HepG2 (cell line): ENCODE data around the gene TGFBI. TPM values are rescaled to one million over a fixed set of nuclear protein-coding genes. Genes with fewer than 3 reads are reported as not detected.
A peak's percentile ranks its signal among the peaks of the same experiment; 100 is the strongest.

Experiments
- ATAC-seq: fragments of 200-7000 bp; cut with Tn5 transposase; 3 replicates; pipeline ENCODE4 v1.9.1; 2020; ENCODE audit warnings: mild to moderate bottlenecking, moderate library complexity
- BruUV-seq: library from RNA; stranded (reverse); fragments of 400-500 nt; replicated peaks from 2 replicates; lab custom pipeline; 2021; lab: Mats Ljungman, UMichigan
- CTCF ChIA-PET: fragments of 300-600 bp; formaldehyde crosslinking; extraction: SDS; loops from one replicate; lab custom pipeline; 2021; ENCODE audit warnings: low total read pairs, inconsistent platforms, low intra/inter-chr PET ratio; lab: Yijun Ruan, JAX
- POLR2A ChIA-PET: fragments of 350-600 bp; sonication (Branson Sonifier 250); formaldehyde crosslinking; loops from one replicate; lab custom pipeline; 2020; ENCODE audit warnings: antibody characterized with exemption, inconsistent platforms; lab: Yijun Ruan, JAX
- DNase-seq: peaks from one replicate; pipeline ENCODE4 v3.0.0-alpha.2; 2015; ENCODE audit warnings: low spot score
- FAIRE-seq: peaks from 3 replicates; lab custom pipeline; 2011; peaks lifted over from hg19 to GRCh38; lab: Jason Lieb, UNC
- H2AFZ ChIP-seq: one replicate; pipeline ENCODE4 v1.6.1; 2011; ENCODE audit warnings: low read length, inconsistent platforms
- H3K27ac ChIP-seq: fragments of 300-600 bp; 3 replicates; pipeline ENCODE4 v1.8.0; 2011; ENCODE audit warnings: mixed run types, mild to moderate bottlenecking, mixed read lengths, low read length, inconsistent platforms; ENCODE audit not compliant: insufficient read depth; ENCODE audit errors: extremely low read length
- H3K27me3 ChIP-seq, 2 experiments: fragments of 200-600 bp in 1 of 2; 2 replicates in 1 of 2; 3 replicates in 1 of 2; pipeline versions ENCODE4 v1.6.0 to v1.8.0; 2011; ENCODE audit warnings: low read length in 2 of 2, mild to moderate bottlenecking in 2 of 2, moderate library complexity in 2 of 2, inconsistent platforms in 1 of 2; ENCODE audit not compliant: insufficient read depth in 2 of 2, control insufficient read depth in 1 of 2
- H3K36me3 ChIP-seq, 2 experiments: fragments of 200-600 bp in 1 of 2; replicated peaks in 1 of 2; 2 replicates in 1 of 2; 3 replicates in 1 of 2; pipeline versions ENCODE4 v1.5.1 to v1.8.0; 2011; ENCODE audit warnings: low read length in 2 of 2, inconsistent platforms in 1 of 2; ENCODE audit not compliant: insufficient read depth in 2 of 2, control insufficient read depth in 1 of 2
- H3K4me1 ChIP-seq: 2 replicates; pipeline ENCODE4 v1.5.1; 2012; ENCODE audit warnings: low read length, inconsistent platforms; ENCODE audit not compliant: insufficient read depth
- H3K4me2 ChIP-seq: 2 replicates; pipeline ENCODE4 v1.6.0; 2011; ENCODE audit warnings: low read depth, low read length, inconsistent platforms
- H3K4me3 ChIP-seq, 3 experiments: fragments of 200-600 bp in 1 of 3; sonication (generic), shearing (Covaris generic) in 1 of 3; replicated peaks in 1 of 3; 2 replicates each; pipeline ENCODE4 v1.5.1; 2011 to 2016; ENCODE audit warnings: low read length in 3 of 3, inconsistent platforms in 2 of 3, low read depth in 2 of 3, mild to moderate bottlenecking in 2 of 3, control low read depth in 1 of 3, mixed read lengths in 1 of 3; ENCODE audit not compliant: insufficient read depth in 1 of 3
- H3K79me2 ChIP-seq: one replicate; pipeline ENCODE4 v1.6.1; 2011; ENCODE audit warnings: low read length, inconsistent platforms; ENCODE audit not compliant: insufficient read depth
- H3K9ac ChIP-seq: 2 replicates; pipeline ENCODE4 v1.6.0; 2011; ENCODE audit warnings: mild to moderate bottlenecking, low read depth, low read length, inconsistent platforms; ENCODE audit not compliant: insufficient read depth
- H3K9me3 ChIP-seq: 2 replicates; pipeline ENCODE4 v1.5.1; 2012; ENCODE audit warnings: mild to moderate bottlenecking, low read length
- H4K20me1 ChIP-seq: 2 replicates; pipeline ENCODE4 v1.6.0; 2011; ENCODE audit warnings: inconsistent platforms, mild to moderate bottlenecking, low read length, moderate library complexity; ENCODE audit not compliant: insufficient read depth
- CEBPG ChIP-seq: IDR thresholded peaks from 2 replicates; pipeline ENCODE4 v1.6.1; 2016
- FOXJ3 ChIP-seq: sonication (generic); formaldehyde crosslinking; IDR thresholded peaks from 2 replicates; pipeline ENCODE4 v1.4.0; 2020; ENCODE audit warnings: missing genetic modification reagents, mild to moderate bottlenecking, borderline replicate concordance
- HNRNPH1 ChIP-seq: fragments of 200-400 bp; formaldehyde crosslinking; optimal IDR thresholded peaks from 2 replicates; pipeline ENCODE3; 2017; ENCODE audit warnings: mild to moderate bottlenecking, low read depth, low read length
- KMT2A ChIP-seq: sonication (generic); formaldehyde crosslinking; IDR thresholded peaks from 2 replicates; pipeline ENCODE4 v1.4.0; 2020; ENCODE audit warnings: missing genetic modification reagents
- MTF1 ChIP-seq: sonication (generic); formaldehyde crosslinking; IDR thresholded peaks from 2 replicates; pipeline ENCODE4 v1.5.0; 2020; ENCODE audit warnings: missing genetic modification reagents
- MYNN ChIP-seq: sonication (generic); formaldehyde crosslinking; IDR thresholded peaks from 2 replicates; pipeline ENCODE4 v1.4.0; 2020; ENCODE audit warnings: mild to moderate bottlenecking, low read depth, missing genetic modification reagents
- RFX3 ChIP-seq: IDR thresholded peaks from 2 replicates; pipeline ENCODE4 v1.6.1; 2016; ENCODE audit warnings: missing biosample characterization, missing genetic modification reagents
- SAP130 ChIP-seq: IDR thresholded peaks from 2 replicates; pipeline ENCODE4 v1.6.1; 2016; ENCODE audit warnings: low read depth
- XRCC5 ChIP-seq: fragments of 200-400 bp; formaldehyde crosslinking; optimal IDR thresholded peaks from 2 replicates; pipeline ENCODE3; 2017; ENCODE audit warnings: mild to moderate bottlenecking, low read length
- ZC3H13 ChIP-seq: sonication (generic); formaldehyde crosslinking; IDR thresholded peaks from 2 replicates; pipeline ENCODE4 v1.8.1; 2023; ENCODE audit warnings: mild to moderate bottlenecking, missing genetic modification reagents, moderate library complexity
- ZNF546 ChIP-seq: sonication (generic); formaldehyde crosslinking; conservative IDR thresholded peaks from 2 replicates; pipeline ENCODE4 v1.8.1; 2023; ENCODE audit warnings: mild to moderate bottlenecking, missing genetic modification reagents
- WGBS: methylation state at CpG from one replicate; pipeline ENCODE4 v1.1.6; 2017; ENCODE audit warnings: low lambda C conversion rate; 5-methylcytosine and 5-hydroxymethylcytosine counted together
- in situ Hi-C: cut with HindIII; loops from 2 replicates; pipeline ENCODE4 v1.10.0; 2017; ENCODE audit warnings: low pct_unique_long_range_greater_than_20kb; ENCODE audit not compliant: extremely low pct_ligation_motif_present
- intact Hi-C: fragments of 100-400 bp; cut with micrococcal nuclease; formaldehyde crosslinking; loops from one replicate; pipeline ENCODE4 v1.10.0; 2022; ENCODE audit not compliant: unreplicated experiment
- polyA plus RNA-seq, 8 experiments: library from polyadenylated mRNA; depleted of rRNA in 3 of 8; stranded (reverse) in 7 of 8; unstranded in 1 of 8; fragments of >200 nt; fragmentation: Illumina TruSeq in 4 of 8; extraction: Trizol in 4 of 8; gene quantifications; 2 replicates each; pipeline versions ENCODE4 v1.2.1 to v1.2.3, GENCODE V29; 2011 to 2016; ENCODE audit warnings: low read depth in 4 of 8, missing spikeins in 1 of 8, mixed read lengths in 1 of 8; ENCODE audit not compliant: insufficient read depth in 1 of 8
- total RNA-seq, 5 experiments: library from RNA; depleted of rRNA; stranded (reverse); fragments of >200 nt; fragmentation: Illumina TruSeq; extraction: Trizol; gene quantifications; 2 replicates each; pipeline ENCODE4 v1.2.3, GENCODE V29; 2016; ENCODE audit warnings: low read depth in 1 of 5
- TF ChIP-seq, protein P1 (sequence below): sonication (generic); formaldehyde crosslinking; IDR thresholded peaks from 2 replicates; pipeline ENCODE4 v1.4.0; 2020; ENCODE audit warnings: mild to moderate bottlenecking, low read depth, missing genetic modification reagents
- TF ChIP-seq, protein P2 (sequence below): sonication (generic); formaldehyde crosslinking; IDR thresholded peaks from 2 replicates; pipeline ENCODE4 v1.4.0; 2020; ENCODE audit warnings: mild to moderate bottlenecking, missing genetic modification reagents
- TF ChIP-seq, protein P3 (sequence below): sonication (generic); formaldehyde crosslinking; IDR thresholded peaks from 2 replicates; pipeline ENCODE4 v1.9.0; 2021; ENCODE audit warnings: missing genetic modification reagents, borderline replicate concordance

Gene TGFBI
- total and polyA plus RNA-seq, 2 of the 13 experiments (the other 11 are each of a cell fraction or from before 2014, with no cell fraction given) = 275 to 457 TPM

DNA sequence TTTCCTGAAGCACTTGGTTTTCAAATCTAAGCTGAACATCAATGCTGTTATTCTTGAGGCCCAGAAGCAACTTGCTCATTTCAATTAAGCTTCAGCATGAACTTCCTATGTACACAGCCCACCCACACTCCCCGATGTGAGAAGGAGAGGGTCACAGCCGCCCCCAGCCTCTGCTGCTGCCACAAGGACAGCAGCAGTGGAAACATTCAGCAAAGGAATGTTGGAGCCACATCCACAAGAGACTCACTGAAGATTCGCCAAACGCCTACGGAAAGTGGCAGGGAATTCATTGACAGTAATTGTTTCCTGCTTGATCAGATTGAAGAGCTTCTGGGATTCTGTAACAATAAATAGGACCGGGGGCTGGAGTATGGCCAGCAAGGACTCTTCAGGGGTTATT, 2.9 kb downstream of the TGFBI start:
- intact Hi-C loops = loop anchor here (2.0 kb wide), 1 partner anchor 21 kb away; no protein-coding TSS in a partner anchor
- ChIA-PET CTCF (interaction anchor here (1.6 kb wide), 1 partner anchor 31 kb away, joined by 3 read pairs; no protein-coding TSS in a partner anchor), POLR2A (interaction anchor here (2.2 to 10.6 kb wide), 4 partner anchors 10 to 58 kb away, joined by 11 to 129 read pairs (median 40); no protein-coding TSS in a partner anchor)
- Histone ChIP-seq H3K4me3 (no peak overlapping the region; a peak in 1 of 6 replicates), H3K27ac (peak overlapping the region; percentile 23), H3K36me3 (peaks cover 6 to 27% of the 10 kb centered on the region in 2 experiments), H4K20me1 (no peaks in the 10 kb centered on the region), H3K79me2 (peaks cover 27% of the 10 kb centered on the region), H3K27me3 (no peaks in the 10 kb centered on the region; a peak in 2 of 5 replicates), H3K4me2 (peak overlapping the region; percentile 31), H3K9me3 (no peaks in the 10 kb centered on the region), H3K4me1 (peaks cover 62% of the 10 kb centered on the region), H3K9ac (no peak overlapping the region), H2AFZ (no peak overlapping the region)
- in situ Hi-C loops = no loop called here
- FAIRE-seq (no peak), DNase-seq (no peak), ATAC-seq (no peak)
- whole genome bisulfite sequencing = 78% methylated on average over 6 of the region's 6 CpGs
- no TSS peak for BruUV-seq
- TF ChIP-seq RFX3 (no peak), MYNN (CRISPR knock-in tag) (no peak), MTF1 (CRISPR knock-in tag) (no peak)
- TF ChIP-seq, protein P1, sequence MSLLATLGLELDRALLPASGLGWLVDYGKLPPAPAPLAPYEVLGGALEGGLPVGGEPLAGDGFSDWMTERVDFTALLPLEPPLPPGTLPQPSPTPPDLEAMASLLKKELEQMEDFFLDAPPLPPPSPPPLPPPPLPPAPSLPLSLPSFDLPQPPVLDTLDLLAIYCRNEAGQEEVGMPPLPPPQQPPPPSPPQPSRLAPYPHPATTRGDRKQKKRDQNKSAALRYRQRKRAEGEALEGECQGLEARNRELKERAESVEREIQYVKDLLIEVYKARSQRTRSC = no peak
- TF ChIP-seq, all 625 proteins: peak for 0

DNA sequence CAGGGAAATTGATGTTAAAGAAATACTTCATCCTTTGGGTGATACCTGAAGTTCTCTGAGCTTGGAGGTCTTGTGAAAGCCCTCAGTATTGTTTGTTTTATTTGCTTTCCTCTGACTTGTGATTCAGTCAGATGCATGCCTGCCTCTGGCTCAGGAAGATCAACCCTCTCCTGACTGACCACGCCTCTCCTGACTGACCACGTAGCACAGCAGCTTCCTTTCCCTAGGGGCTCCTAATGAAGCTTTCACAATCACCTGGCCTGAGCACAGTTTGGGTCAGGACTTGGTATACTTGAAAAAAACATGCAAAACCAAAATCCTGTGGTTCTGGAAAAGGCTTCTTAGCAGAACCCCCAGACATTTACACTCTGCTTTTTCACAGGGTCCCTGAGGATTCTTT, 3.8 kb downstream of the TGFBI start:
- ATAC-seq (peak; percentile 10; the same call in 1 of the 3 replicates), FAIRE-seq (peak; percentile 79), DNase-seq (peak; percentile 64)
- no TSS peak for BruUV-seq
- no peaks in the 10 kb centered on the region for H4K20me1 ChIP-seq
- H3K27ac ChIP-seq = no peak overlapping the region
- in situ Hi-C loops (no loop called here), intact Hi-C loops (loop anchor here (2.0 kb wide), 1 partner anchor 20 kb away; no protein-coding TSS in a partner anchor)
- peaks cover 27% of the 10 kb centered on the region for H3K79me2 ChIP-seq
- ChIA-PET CTCF (no interaction called here), POLR2A (interaction anchor here (1.0 to 10.6 kb wide), 5 partner anchors 9 to 59 kb away, joined by 3 to 129 read pairs (median 13); no protein-coding TSS in a partner anchor)
- H3K36me3 ChIP-seq = peaks cover 9 to 35% of the 10 kb centered on the region in 2 experiments
- H2AFZ ChIP-seq = no peak overlapping the region
- H3K4me3 ChIP-seq = no peak overlapping the region
- 0 out of 2 replicates have a peak overlapping the region, but pooled peaks have one; percentile 31 for H3K4me2 ChIP-seq
- H3K9me3 ChIP-seq = no peaks in the 10 kb centered on the region
- no peaks in the 10 kb centered on the region; a peak in 2 of 5 replicates for H3K27me3 ChIP-seq
- no peak overlapping the region for H3K9ac ChIP-seq
- 39% methylated on average over 2 of the region's 2 CpGs for WGBS
- H3K4me1 ChIP-seq = peaks cover 62% of the 10 kb centered on the region
- TF ChIP-seq SAP130 (CRISPR knock-in tag) (peak; percentile 59), XRCC5 (peak; percentile 24), CEBPG (CRISPR knock-in tag) (peak; percentile 31; the same call in 1 of the 2 replicates), ZC3H13 (CRISPR knock-in tag) (no peak), ZNF546 (no peak), FOXJ3 (CRISPR knock-in tag) (no peak), KMT2A (no peak), HNRNPH1 (no peak)
- TF ChIP-seq, protein P2, sequence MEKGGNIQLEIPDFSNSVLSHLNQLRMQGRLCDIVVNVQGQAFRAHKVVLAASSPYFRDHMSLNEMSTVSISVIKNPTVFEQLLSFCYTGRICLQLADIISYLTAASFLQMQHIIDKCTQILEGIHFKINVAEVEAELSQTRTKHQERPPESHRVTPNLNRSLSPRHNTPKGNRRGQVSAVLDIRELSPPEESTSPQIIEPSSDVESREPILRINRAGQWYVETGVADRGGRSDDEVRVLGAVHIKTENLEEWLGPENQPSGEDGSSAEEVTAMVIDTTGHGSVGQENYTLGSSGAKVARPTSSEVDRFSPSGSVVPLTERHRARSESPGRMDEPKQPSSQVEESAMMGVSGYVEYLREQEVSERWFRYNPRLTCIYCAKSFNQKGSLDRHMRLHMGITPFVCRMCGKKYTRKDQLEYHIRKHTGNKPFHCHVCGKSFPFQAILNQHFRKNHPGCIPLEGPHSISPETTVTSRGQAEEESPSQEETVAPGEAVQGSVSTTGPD (CRISPR knock-in tag) = no peak
- TF ChIP-seq, protein P3, sequence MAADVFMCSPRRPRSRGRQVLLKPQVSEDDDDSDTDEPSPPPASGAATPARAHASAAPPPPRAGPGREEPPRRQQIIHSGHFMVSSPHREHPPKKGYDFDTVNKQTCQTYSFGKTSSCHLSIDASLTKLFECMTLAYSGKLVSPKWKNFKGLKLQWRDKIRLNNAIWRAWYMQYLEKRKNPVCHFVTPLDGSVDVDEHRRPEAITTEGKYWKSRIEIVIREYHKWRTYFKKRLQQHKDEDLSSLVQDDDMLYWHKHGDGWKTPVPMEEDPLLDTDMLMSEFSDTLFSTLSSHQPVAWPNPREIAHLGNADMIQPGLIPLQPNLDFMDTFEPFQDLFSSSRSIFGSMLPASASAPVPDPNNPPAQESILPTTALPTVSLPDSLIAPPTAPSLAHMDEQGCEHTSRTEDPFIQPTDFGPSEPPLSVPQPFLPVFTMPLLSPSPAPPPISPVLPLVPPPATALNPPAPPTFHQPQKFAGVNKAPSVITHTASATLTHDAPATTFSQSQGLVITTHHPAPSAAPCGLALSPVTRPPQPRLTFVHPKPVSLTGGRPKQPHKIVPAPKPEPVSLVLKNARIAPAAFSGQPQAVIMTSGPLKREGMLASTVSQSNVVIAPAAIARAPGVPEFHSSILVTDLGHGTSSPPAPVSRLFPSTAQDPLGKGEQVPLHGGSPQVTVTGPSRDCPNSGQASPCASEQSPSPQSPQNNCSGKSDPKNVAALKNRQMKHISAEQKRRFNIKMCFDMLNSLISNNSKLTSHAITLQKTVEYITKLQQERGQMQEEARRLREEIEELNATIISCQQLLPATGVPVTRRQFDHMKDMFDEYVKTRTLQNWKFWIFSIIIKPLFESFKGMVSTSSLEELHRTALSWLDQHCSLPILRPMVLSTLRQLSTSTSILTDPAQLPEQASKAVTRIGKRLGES (CRISPR knock-in tag) = no peak
